ENCODE measurements around the gene TRIM10.
"Not testable (repeated sequence)": the region's sequence is repeated elsewhere in the genome, so short reads cannot be mapped to it uniquely, and the experiment has no call there.

Gene TRIM10

DNA sequence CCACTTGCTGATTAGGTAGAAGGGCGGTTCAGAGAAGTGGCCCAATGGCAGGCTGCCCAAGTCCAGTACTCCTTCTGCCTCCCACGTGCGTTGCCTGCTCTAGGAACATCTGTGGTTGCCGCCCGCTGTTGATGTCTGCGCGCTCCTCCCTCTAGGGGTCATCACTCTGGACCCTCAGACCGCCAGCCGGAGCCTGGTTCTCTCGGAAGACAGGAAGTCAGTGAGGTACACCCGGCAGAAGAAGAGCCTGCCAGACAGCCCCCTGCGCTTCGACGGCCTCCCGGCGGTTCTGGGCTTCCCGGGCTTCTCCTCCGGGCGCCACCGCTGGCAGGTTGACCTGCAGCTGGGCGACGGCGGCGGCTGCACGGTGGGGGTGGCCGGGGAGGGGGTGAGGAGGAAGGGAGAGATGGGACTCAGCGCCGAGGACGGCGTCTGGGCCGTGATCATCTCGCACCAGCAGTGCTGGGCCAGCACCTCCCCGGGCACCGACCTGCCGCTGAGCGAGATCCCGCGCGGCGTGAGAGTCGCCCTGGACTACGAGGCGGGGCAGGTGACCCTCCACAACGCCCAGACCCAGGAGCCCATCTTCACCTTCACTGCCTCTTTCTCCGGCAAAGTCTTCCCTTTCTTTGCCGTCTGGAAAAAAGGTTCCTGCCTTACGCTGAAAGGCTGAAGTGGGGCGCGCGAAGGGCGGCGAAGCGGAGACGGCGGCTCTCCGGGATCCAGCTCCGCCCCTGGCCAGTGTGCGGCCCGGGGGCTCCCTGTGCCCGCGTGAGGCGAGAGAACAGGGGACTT lies 10.9 kb upstream of the TRIM10 start:
- DNase-seq (ENCODE audit: low read depth in 3 of 3), result no peak

DNA sequence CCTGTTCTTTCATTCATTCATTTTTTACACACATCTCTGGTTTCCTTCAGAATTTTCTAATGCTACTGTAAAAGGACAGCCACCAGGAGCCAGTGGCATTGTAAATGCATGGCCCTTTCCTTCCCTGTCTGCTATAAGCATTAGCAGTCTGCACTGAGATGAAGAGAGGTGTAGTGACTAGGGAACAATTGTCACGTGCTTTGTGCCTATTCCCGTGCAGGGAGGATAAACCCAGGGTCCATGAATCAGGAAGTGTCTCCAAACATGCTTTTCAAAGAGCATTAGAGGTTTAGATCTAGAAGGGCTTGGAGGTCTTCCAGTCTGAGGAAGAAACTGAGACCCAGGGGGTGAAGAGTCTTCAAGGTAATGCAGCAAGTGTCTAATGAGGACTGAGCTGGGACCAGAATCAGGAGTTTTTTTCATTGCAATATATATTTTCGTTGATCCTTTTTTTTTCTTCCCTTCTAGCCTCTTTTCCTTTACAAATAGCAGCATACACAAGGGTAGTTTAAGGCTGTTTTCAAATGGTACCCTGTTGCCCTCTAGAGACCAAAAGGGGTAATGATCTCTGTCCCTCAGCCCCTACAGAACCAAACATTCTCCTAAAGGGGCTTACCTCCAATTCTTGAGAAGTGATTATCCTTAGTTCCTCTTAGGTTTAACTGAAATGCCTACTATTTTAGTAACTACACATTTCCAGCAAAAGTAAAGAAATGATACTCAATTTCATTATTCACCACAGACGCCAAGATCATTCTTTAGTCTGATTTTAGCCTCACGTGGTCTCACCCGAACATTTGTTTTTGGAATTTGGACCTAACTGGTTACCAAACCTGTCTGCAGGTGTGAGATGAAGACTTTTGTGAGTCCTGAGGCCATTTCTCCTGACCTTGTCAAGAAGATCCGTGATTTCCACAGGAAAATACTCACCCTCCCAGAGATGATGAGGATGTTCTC lies 8.9 kb upstream of the TRIM10 start:
- DNase-seq (ENCODE audit: low read depth in 3 of 3), result no peak

DNA sequence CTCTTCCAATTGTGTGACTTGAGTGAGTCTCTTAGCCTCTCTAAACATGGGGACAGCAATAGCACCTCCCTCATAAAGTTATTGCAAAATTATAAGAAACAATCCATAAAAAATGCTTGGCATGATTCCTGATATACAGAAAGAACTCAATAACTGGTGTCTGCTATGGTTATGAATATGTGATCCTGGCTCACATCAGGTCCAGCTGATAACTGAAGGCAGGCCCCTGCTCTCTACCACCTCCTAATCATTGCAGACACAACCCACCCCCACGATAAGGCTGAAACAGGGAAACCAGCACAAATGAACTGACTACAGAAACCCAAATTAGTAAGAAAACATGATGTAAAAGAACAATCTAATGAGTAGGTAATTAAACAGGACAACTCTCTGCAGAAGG lies 7.7 kb upstream of the TRIM10 start:
- no peak for DNase-seq (ENCODE audit: low read depth in 3 of 3)

DNA sequence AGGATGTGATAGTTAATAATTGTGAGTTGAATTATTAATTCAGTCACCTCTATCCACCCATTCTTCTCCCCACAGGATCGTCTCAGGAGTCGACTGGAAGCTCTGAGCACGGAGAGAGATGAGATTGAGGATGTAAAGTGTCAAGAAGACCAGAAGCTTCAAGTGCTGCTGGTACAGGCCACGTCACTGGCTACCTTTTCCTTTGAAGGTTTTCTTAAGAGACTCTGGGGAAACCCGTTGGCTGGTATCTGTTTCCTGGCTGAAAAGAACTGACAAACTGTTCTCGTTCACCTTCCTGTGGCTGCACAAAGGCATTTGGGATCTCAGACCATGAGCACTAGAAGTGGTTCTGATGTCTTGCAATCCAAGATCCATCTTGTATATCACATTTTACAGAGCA lies 6.1 kb upstream of the TRIM10 start:
- peak in 1 of 3 experiments; percentile 9 for DNase-seq (ENCODE audit: low read depth in 3 of 3)

DNA sequence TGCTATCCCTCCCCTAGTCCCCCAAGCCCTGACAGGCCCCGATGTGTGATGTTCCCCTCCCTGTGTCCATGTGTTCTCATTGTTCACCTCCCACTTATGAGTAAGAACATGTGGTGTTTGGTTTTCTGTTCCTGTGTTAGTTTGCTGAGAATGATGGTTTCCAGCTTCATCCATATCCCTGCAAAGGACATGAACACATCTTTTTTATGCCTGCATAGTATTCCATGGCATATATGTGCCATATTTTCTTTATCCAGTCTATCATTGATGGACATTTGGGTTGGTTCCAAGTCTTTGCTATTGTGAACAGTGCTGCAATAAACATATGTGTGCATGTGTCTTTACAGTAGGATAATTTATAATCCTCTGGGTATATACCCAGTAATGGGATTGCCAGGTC lies 4.2 kb upstream of the TRIM10 start:
- not testable (repeated sequence) for DNase-seq (ENCODE audit: low read depth in 3 of 3)

DNA sequence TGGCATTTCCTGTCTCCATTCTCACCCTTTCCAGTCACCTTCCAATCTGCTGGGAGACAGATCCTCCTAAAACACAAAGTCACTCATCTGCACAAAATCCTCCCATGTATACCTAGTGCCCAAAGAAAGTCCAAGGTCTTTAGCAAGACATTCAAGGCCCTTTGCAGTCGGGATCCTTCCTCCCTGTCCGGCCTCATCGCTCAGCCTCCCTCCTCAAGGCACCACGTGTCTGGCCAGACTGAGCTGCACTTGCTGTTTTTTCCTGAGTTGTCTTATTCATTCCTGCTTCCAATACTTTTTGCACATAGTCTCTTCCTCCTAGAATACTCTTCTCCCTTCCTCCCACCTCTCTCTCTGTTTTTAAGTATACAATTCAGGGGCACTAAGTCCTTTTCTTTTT lies 3.7 kb upstream of the TRIM10 start:
- DNase-seq (ENCODE audit: low read depth in 3 of 3), result no peak

DNA sequence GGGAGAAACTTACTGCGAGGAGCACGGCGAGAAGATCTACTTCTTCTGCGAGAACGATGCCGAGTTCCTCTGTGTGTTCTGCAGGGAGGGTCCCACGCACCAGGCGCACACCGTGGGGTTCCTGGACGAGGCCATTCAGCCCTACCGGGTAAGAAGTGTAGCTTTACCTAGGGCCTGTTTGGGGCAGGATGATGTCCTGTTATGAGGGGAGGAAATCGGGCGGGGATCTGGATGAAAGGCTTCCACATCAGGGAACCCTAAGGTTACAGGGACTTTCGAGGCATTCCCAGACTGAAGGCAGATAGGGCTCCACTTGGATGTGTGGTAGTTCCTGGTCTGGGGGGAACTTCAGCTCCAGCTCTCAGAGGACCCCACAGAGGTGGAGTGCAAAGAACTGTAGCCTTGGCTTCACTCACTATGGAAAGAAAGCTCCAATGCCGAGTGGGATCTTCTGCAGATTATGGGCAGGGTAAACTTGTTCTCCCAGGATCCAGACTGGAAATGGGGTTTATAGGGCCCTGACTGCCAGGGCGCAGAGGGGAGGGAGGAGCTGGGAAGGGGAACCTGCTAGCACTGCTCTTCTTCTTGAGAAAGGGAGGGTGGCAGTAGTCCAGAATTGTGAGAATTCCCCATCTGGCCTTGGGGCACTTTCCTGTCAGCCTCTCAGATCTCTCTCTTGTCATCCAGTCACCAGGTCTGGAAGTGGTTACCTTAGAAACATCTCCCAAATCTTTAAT lies 3.1 kb upstream of the TRIM10 start:
- no peak for DNase-seq (ENCODE audit: low read depth in 3 of 3)

DNA sequence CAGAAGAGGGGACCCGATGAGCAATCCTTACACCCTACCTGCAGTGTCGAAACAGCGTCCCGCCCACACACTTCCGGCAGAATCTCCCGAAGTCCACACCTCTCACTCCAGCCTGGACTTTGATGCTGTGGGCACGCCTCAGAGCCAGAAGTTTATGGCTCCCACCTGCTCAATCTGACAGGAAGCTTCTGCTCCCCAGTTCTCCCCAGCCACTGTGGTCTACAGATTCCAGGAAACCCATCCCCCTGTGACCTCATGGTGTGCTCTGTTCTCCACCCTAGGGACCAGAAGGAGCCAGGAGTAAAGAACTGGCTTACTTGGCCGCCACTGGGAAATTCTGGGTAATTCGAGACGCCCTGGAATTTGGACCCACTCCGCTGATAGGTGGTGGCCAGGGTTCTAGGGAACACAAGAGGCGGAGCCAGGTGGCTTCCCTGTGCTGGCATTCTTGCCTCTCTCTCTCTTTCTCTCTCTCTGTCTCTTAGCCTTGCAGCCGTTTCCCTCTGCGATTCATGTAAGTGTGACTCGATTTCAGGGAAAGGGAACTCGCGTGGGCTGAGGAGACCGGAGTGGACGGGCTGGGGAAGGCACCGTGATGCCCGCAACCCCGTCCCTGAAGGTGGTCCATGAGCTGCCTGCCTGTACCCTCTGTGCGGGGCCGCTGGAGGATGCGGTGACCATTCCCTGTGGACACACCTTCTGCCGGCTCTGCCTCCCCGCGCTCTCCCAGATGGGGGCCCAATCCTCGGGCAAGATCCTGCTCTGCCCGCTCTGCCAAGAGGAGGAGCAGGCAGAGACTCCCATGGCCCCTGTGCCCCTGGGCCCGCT lies 2.3 kb upstream of the TRIM10 start, which contains the start of gene TRIM15:
Gene TRIM15 (plus strand): TSS at position 457 of the 828 bp plus-strand sequence. CDS start 139 bp downstream, at position 596.
- DNase-seq (ENCODE audit: low read depth in 3 of 3), result peak in 2 of 3 experiments; percentile 22 to 66

DNA sequence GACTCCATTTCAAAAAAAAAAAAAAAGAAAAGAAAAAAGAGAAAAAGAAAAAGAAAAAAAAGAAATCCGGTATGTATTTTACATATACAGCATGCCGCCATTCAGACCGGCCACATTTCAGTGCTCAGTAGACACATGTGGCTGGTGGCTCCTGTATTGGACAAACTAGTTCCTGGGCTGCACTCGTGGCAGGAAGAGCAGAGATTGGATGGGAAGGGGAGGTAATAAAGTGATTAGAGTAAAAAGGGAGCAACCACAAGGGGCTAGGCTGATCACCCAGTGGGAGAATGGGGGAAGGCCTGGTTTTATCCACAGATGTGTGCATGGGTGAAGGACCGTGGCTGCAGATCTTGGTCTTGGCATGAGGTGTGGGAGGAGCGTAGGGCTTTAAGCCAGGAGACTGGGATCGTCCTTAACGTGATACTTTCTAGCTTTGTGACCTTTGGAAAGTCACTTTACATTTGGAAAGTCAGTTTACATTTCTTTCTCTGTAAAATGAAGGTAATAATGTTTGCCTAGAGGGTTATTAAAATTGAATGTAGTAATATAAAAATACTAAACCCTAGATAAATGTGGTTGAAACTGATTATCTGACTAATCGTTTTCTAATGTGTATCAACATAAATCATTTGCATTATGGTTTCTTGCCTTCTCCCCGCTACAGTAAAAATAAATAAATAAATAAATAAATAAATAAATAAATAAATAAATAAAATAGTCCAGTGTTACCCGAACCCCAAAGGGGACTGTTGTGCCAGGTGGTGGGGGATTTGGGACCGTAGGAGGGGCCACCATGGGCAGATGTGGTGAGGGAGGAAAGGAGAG lies 1.5 kb upstream of the TRIM10 start:
- DNase-seq (ENCODE audit: low read depth in 3 of 3), result no peak

DNA sequence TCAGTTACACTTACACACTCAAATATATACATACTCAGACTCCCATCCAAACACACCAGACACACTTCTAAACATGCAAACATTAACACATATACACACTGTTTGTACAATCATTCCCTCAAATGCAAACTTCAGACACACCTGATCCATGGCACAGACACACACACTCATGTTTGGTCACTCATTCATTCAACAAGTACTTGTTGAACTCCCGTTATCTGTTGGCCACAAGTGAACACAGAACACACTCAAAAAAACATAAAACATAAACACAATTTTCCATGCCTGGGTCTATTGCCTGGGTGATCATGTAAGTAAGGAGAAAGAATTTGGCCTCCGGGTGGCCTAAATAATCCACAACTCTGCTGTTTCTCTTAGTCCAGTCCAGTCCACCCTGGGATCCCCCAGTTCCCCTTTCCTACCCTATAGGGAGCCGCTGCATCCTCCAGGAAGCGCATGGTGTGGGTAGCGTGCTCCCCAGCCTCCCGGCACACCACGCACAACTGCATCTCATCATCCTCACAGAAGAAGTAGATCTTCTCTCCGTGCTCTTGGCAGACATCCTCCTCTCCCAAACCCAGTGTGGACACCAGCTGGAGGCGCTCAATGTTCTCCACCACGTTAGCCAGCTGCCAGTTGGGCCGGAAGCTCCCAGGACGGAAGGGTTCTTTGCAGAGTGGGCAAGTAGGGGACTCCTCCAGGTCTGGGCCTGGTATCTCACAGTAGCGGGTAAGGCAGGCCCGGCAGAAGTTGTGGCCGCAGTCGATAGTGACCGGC lies 815 bp downstream of the TRIM10 start:
- no peak for DNase-seq (ENCODE audit: low read depth in 3 of 3)

DNA sequence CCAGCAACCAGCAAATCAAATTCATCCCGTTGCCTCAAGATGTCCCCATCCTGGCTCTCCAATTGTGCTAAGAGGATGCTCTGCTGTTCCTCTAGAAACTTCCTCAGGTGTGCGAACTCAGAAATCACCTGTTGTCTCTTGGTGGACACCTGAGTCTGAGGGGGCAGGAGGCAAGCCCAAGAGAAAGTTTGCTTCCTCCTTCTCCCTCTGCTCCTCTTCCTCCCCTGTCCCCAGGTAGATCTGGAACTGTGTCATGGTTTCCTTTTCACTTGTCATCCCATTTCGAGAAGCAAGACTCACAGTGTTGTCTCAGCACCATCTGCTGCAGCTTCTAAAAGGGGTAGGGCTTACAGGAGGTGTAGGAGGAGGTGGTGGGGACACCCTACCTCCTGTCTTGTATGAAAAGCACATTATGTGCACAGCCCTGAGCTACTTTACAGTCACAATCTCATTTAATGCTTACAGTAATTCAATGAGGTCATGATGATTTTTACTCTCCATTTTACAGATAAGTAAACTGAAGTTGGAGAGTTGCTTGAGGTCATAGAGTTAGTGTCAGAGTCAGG lies 2.5 kb downstream of the TRIM10 start:
- no peak for DNase-seq (ENCODE audit: low read depth in 3 of 3)

DNA sequence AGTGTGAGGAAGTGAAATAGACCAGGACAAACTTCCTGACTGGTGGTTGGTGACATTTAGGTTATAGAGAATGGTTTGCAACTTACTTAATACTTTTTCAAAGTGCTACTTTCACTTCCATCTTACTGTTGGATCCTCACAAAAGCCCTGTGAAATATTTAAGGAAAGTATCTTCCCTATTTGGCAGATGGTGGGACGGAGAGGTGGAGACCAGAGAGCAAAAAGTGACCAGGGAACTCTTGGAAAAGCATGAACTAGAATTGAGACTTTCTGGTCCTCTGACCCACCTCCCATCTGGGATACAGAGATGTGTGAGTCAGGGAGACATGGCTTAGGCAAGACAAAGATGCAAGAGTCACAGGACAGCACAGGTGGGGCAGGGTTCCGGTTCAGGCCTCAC lies 3.0 kb downstream of the TRIM10 start:
- DNase-seq (ENCODE audit: low read depth in 3 of 3), result no peak

DNA sequence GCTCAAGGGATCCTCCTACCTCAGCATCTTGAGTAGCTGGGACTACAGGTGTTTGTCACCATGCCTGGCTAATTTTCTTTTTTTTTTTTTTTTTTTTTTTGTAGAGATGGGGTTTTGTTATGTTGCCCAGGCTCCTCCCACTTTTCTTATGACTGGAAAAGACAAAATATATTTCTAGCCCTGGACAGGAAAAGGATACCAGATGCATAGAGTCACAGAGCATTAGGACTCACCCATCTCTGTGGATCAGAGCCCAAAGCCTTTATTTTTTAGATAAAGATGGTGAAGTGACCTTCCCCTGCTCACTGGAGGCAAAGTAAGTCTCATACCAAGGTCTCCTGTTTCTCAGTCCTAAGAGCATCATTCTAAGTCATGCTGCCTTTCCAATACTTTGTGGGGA lies 3.4 kb downstream of the TRIM10 start:
- DNase-seq (ENCODE audit: low read depth in 3 of 3), result no peak

DNA sequence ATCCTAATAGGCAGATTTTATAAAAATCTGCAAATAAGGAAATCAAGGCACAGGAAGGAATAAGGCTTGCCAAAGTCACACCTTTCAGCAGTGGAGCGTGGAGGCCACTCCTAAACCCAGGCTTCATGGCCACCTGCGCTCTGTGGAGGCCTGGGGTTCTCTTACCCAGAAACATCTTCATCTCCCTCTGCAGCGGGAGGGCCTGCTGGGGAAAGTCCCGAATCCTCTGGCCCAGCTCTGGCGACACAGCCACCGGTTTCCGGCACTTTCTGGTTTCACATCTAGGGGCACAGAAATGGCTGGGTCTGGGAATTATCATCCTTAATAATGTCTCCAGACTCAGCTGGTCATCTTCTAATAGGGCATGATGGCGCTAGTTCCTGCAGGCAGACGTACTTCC lies 4.2 kb downstream of the TRIM10 start:
- DNase-seq (ENCODE audit: low read depth in 3 of 3), result no peak

DNA sequence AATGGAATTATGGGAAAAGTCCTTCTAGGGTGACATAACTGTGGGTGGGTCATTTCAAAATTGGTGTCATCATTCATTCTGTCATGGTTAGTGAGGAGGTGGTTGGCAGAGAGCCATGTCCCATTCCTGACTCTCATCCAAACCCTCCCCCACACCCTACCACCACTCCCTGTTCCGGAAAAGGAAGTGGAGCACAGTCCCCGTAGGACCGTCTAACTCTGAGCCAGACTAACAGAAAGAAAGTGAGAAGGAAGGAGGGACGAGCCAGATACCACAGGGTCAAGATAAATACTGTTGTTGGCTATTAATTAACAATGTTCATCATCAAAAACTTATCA lies 4.8 kb downstream of the TRIM10 start:
- DNase-seq (ENCODE audit: low read depth in 3 of 3), result no peak

DNA sequence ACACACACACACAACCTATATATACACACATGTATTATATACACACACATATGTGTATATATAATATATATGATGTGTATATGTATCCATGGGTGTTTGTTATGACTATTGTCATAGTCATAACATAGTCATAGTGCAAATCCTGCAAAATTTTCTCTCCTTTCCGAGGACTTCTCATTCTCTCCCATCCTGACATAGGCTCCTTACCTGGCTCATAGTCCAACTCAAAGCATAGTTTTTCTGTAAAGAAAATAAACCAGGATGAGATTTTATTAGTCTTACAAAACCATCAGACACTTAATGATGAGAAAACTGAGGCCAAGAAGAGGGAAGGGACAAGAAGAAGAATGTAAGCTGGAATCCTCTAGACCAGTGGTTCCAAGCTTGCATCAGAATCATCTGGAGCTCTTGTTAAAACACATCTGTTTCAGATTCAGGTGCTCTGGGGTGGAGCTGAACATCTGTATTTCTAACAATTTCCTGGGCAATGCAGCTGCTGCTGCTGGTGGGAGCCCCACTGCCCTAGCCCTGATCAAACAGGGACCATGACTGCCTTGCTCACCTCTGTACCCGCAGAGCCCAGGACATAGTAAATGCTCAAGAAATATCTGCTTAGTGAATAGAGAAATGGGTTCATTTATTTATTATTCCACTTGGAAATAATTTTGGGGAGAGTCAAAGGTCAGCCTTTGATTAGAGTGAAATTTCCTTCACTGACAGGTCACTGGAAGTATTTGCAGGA lies 5.3 kb downstream of the TRIM10 start:
- DNase-seq (ENCODE audit: low read depth in 3 of 3), result no peak

DNA sequence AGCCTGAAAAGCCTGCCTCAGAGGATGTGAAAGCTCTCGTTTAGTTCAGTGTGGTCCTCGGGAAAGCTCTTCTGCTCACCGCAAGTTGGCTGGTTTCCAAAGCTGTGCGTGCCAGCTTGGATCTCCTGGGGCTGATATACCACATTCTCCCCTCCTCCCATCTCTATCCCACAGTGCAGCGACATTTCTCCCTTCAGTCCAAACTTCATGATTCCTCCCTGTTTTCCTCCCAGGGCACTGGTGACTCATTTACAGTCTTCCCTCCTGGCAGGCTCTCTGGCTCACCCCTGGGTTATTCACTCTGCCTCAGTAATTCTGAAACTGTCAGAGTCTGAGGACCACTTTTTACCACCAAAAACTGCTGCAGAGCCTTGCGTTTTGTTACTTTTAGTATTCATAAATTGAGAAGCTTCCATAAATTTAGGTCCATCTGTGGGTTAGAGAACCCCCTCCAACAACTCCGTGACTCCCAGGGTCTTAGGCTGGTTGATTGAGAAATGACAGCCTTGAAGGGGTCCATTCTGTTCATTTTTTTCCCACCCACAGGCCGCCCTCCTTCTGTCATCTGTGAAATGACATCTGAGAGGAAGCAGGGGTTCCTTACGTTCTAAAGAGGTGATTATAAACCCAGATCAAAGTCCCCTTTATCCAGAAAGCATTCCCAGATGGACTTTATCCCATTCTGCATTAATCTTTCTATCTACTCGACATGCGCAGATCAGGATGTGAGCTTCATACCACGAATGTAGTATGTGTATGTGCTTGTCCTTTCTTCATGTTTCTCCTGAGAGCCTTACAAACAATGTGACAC lies 6.1 kb downstream of the TRIM10 start:
- DNase-seq (ENCODE audit: low read depth in 3 of 3), result no peak

DNA sequence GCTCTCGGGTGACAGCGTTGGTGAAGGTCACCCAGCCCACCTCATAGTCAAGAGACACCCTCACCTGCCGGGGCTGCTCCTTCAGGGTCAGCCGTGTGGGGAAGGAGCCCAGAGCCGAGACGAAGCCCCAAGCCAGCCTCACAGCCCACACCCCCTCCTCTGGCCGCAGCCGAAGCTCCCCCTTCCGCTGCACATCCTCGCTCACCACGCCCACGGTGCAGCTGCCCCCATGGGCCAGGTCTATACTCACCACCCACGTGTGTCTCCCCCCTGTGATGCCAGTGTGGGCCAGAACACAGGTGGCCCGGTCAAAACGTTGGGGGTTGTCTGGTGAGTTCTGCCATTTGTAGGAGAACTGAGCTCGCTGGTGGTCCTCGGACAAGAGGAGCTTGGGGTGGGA lies 7.0 kb downstream of the TRIM10 start:
- DNase-seq (ENCODE audit: low read depth in 3 of 3), result no peak

Measured in stimulated activated CD4-positive, alpha-beta T cell treated with anti-CD3 and anti-CD28 coated beads, TNF-alpha, amount 100 ng/mL, for 24 hours (primary cell).